ENCODE data around the gene CD59. TPM values are rescaled to one million over a fixed set of nuclear protein-coding genes. Genes with fewer than 3 reads are reported as not detected.

The CD59 gene
- total and polyA plus RNA-seq, 2 of the 13 experiments (the other 11 are each of a cell fraction or from before 2014, with no cell fraction given), result 127 to 289 TPM

GRCh38 chr11:33696411-33696810 lies 39.8 kb downstream of the CD59 start:
- no peak for FAIRE-seq
- H3K9ac ChIP-seq (ENCODE audit: insufficient read depth, low read depth, low read length), result no peak overlapping the region
- DNase-seq (ENCODE audit: low spot score), result no peak
- in situ Hi-C loops (cut with HindIII; ENCODE audit: extremely low pct_ligation_motif_present, low pct_unique_long_range_greater_than_20kb) (no loop called here), intact Hi-C loops (cut with micrococcal nuclease; ENCODE audit: unreplicated experiment) (loop anchor here (10.0 kb wide), 1 partner anchor 432 kb away; no protein-coding TSS in a partner anchor)
- H3K36me3 ChIP-seq (replicated peaks in 1 of 2; ENCODE audit: control insufficient read depth in 1 of 2, insufficient read depth in 2 of 2, low read length in 2 of 2), result no peaks in the 10 kb centered on the region
- no peak overlapping the region for H2AFZ ChIP-seq (ENCODE audit: low read length)
- no peaks in the 10 kb centered on the region for H3K27me3 ChIP-seq (ENCODE audit: control insufficient read depth in 1 of 2, insufficient read depth in 2 of 2, low read length in 2 of 2)
- H4K20me1 ChIP-seq (ENCODE audit: insufficient read depth, low read length), result no peaks in the 10 kb centered on the region
- H3K27ac ChIP-seq (ENCODE audit: extremely low read length, insufficient read depth, low read length), result no peak overlapping the region
- ChIA-PET CTCF (ENCODE audit: low intra/inter-chr PET ratio, low total read pairs) (no interaction called here), POLR2A (no interaction called here)
- TF ChIP-seq ZNF34 (CRISPR knock-in tag; IDR thresholded peaks at IDR 0.05; ENCODE audit: borderline replicate concordance) (no peak), NKX3-1 (CRISPR knock-in tag; IDR thresholded peaks at IDR 0.05) (no peak), ZNF205 (CRISPR knock-in tag; IDR thresholded peaks at IDR 0.05) (no peak), ZNF850 (CRISPR knock-in tag; conservative IDR thresholded peaks at IDR 0.05) (no peak)
- TF ChIP-seq, protein P1, sequence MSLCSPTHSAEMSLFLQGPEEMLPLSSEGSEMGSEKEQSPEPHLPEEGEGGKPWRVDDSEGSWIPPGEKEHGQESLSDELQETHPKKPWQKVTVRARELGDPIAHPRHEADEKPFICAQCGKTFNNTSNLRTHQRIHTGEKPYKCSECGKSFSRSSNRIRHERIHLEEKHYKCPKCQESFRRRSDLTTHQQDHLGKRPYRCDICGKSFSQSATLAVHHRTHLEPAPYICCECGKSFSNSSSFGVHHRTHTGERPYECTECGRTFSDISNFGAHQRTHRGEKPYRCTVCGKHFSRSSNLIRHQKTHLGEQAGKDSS (CRISPR knock-in tag; IDR thresholded peaks at IDR 0.05; ENCODE audit: borderline replicate concordance, low read depth), result no peak
- TF ChIP-seq, protein P2, sequence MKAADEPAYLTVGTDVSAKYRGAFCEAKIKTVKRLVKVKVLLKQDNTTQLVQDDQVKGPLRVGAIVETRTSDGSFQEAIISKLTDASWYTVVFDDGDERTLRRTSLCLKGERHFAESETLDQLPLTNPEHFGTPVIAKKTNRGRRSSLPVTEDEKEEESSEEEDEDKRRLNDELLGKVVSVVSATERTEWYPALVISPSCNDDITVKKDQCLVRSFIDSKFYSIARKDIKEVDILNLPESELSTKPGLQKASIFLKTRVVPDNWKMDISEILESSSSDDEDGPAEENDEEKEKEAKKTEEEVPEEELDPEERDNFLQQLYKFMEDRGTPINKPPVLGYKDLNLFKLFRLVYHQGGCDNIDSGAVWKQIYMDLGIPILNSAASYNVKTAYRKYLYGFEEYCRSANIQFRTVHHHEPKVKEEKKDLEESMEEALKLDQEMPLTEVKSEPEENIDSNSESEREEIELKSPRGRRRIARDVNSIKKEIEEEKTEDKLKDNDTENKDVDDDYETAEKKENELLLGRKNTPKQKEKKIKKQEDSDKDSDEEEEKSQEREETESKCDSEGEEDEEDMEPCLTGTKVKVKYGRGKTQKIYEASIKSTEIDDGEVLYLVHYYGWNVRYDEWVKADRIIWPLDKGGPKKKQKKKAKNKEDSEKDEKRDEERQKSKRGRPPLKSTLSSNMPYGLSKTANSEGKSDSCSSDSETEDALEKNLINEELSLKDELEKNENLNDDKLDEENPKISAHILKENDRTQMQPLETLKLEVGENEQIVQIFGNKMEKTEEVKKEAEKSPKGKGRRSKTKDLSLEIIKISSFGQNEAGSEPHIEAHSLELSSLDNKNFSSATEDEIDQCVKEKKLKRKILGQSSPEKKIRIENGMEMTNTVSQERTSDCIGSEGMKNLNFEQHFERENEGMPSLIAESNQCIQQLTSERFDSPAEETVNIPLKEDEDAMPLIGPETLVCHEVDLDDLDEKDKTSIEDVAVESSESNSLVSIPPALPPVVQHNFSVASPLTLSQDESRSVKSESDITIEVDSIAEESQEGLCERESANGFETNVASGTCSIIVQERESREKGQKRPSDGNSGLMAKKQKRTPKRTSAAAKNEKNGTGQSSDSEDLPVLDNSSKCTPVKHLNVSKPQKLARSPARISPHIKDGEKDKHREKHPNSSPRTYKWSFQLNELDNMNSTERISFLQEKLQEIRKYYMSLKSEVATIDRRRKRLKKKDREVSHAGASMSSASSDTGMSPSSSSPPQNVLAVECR (CRISPR knock-in tag; IDR thresholded peaks at IDR 0.05; ENCODE audit: borderline replicate concordance), result no peak
- ATAC-seq, result no peak
- no peaks in the 10 kb centered on the region for H3K79me2 ChIP-seq (ENCODE audit: insufficient read depth, low read length)
- H3K9me3 ChIP-seq (ENCODE audit: low read length), result no peaks in the 10 kb centered on the region
- H3K4me1 ChIP-seq (ENCODE audit: insufficient read depth, low read length), result peaks cover 80% of the 10 kb centered on the region
- 94% methylated on average over 5 of the region's 5 CpGs for WGBS (ENCODE audit: low lambda C conversion rate)
- no peak overlapping the region for H3K4me2 ChIP-seq (ENCODE audit: low read depth, low read length)
- no TSS peak for BruUV-seq (replicated peaks)
- H3K4me3 ChIP-seq (replicated peaks in 1 of 3; ENCODE audit: insufficient read depth in 1 of 3, low read depth in 2 of 3, low read length in 3 of 3), result no peak overlapping the region

Data from HepG2 (cell line).